ENCODE data around the gene TRPV4.

DNA sequence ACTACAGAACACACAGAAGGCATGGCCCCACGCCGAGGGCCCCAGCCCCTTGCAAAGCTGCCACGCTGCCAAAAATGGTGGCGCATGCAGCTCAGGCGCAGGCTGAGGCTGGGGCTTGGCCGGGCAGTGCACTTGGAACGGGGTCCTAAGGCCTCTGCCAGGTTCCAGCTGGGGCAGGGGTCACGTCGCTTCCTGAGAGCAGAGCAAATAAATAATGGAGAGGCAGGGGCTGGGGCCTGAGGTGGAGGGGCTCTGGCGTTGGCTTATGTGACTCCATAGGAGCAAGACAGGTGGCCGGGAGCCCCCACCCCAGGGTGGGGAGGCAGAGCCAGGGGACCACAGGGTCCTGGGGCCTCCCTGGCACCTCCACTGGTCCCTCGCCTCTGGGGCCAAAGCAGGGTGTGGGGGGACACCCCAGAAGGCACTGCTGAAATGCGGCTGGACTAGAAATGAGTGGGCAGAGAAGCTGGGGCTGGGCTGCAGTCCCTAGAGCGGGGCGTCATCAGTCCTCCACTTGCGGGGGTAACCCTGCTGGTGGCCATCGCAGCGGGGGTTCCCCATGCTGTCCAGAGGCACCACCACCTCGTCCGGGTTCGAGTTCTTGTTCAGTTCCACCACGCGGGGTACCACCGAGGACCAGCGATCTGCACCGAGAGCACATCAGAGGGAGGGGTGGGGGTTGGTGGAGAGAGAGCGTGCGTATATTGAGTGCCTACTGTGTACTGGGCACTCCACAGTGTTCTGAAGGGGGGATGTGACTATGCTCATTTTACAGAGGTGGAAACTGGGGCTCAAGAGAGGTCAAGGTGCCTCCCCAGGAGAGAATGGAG, 49.8 kb downstream of the TRPV4 start:
- TF ChIP-seq GATA3 (IDR thresholded peaks at IDR 0.05; ENCODE audit: low read depth, low read length) (no peak), GATA2 (IDR thresholded peaks at IDR 0.05; ENCODE audit: low read depth, low read length) (no peak)

Data from SH-SY5Y (cell line).